ENCODE data around the gene MTCL1.

GRCh38 chr18:8745355-8746014 lies 40.1 kb downstream of the MTCL1 start:
- TF ChIP-seq EZH2 (IDR thresholded peaks at IDR 0.05; ENCODE audit: borderline replicate concordance) = no peak
- no peak for TF ChIP-seq CTCF (IDR thresholded peaks at IDR 0.05; ENCODE audit: poor library complexity)
- no peak for TF ChIP-seq EZH2phosphoT487 (IDR thresholded peaks at IDR 0.05; ENCODE audit: low read depth, severe bottlenecking, unreplicated experiment)

Data from hepatocyte (in vitro differentiated cells).